AG20443 (cell line): ENCODE data around the gene HSPA4L.

Experiments
- DNase-seq: peaks from one replicate; pipeline ENCODE4 v3.0.0; 2012; ENCODE audit warnings: low spot score, mixed read lengths

HSPA4L gene

GRCh38 chr4:127870281-127870680 lies 88.2 kb downstream of the HSPA4L start:
- DNase-seq: no peak

GRCh38 chr4:127870688-127871087 lies 88.6 kb downstream of the HSPA4L start:
- peak; percentile 75 for DNase-seq

GRCh38 chr4:127875791-127876190 lies 93.7 kb downstream of the HSPA4L start:
- DNase-seq: no peak

GRCh38 chr4:127880763-127881562 lies 98.8 kb downstream of the HSPA4L start, which contains the start of gene PLK4:
TSS of gene PLK4 (plus strand) at chr4:127880893. CDS start at chr4:127881135, 242 bp downstream.
- DNase-seq: peak; percentile 99

GRCh38 chr4:127881563-127881864 lies 99.4 kb downstream of the HSPA4L start:
- DNase-seq: no peak

GRCh38 chr4:127888559-127888958 lies 106.4 kb downstream of the HSPA4L start:
- no peak for DNase-seq

- DNase-seq: no peak
Measured at GRCh38 chr4:127889903-127890302, 107.8 kb downstream of the HSPA4L start.
